Measurements from ENCODE around the gene SLC35B4. TPM values are rescaled to one million over a fixed set of nuclear protein-coding genes. Genes with fewer than 3 reads are reported as not detected.

SLC35B4 gene, protein sequence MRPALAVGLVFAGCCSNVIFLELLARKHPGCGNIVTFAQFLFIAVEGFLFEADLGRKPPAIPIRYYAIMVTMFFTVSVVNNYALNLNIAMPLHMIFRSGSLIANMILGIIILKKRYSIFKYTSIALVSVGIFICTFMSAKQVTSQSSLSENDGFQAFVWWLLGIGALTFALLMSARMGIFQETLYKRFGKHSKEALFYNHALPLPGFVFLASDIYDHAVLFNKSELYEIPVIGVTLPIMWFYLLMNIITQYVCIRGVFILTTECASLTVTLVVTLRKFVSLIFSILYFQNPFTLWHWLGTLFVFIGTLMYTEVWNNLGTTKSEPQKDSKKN
- total RNA-seq = 4.6 and 7.1 TPM in 2 replicates

DNA sequence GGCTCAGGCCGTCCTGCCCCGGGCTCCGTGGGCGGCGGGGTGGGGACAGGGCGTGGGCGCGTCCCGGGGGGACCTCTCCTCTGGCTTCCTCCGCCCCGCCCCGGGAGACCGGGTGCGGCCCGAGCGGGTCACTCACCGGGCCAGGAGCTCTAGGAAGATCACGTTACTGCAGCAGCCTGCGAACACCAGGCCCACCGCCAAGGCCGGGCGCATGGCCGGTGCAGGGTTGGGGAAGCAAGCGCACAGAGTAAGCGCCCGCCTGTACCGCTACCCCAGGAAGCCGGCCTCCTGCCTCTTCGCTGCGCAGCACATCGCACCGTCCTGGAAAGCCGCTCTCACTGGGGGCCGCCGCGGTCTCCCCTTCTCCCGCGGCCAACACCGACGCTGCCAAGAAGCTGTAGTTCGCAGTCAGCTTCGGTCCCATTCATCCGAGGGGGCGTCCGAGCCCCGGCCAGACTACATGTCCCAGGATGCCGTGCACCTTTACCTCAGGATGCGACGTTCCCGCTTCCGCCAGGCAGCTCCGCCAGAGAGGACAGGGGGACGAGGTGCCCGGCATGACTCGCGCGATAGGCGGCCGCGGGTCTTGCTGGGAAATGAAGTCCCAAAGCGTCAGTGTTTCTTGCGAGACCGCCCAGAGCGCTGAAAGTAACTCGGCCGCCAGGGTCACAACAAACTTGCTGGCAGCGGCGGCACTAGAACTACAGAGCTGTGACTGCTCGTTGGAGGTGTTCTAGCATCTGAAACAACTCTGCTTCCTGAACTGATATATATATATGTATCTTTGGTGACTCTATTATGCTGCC, at the start of gene SLC35B4:
SLC35B4 (minus strand) TSS at position 392 of the 806 bp plus-strand sequence; CDS start at position 213, 179 bp downstream.

Other genes with a start within 250 kb of the SLC35B4 start
- gene LRGUK, start 189.6 kb downstream of the SLC35B4 start, total RNA-seq = not detected in 2 replicates
- 54.4 and 56.3 TPM in 2 replicates for gene AKR1B1, start 142.2 kb upstream of the SLC35B4 start, total RNA-seq
- 52.2 and 61.9 TPM in 2 replicates for gene AKR1B10, start 210.6 kb upstream of the SLC35B4 start, total RNA-seq
- 0.21 TPM in 1 of 2 replicates, not detected in the other for gene AKR1B15, start 232.2 kb upstream of the SLC35B4 start, total RNA-seq